Hematopoietic multipotent progenitor cell treated with erythropoietin and hydrocortisone succinate and interleukin-3 and kit ligand, for 15 days (in vitro differentiated cells): ENCODE results near the gene PNLDC1.
"Not testable (repeated sequence)": the region's sequence is repeated elsewhere in the genome, so short reads cannot be mapped to it uniquely, and the experiment has no call there.

Source experiments
- DNase-seq: peaks from one replicate; pipeline ENCODE4 v3.0.0-alpha.2; 2015; ENCODE audit warnings: low spot score

The PNLDC1 gene

GRCh38 chr6:159849851-159850250 is 49.8 kb downstream of the PNLDC1 start:
- not testable (repeated sequence) for DNase-seq

DNA sequence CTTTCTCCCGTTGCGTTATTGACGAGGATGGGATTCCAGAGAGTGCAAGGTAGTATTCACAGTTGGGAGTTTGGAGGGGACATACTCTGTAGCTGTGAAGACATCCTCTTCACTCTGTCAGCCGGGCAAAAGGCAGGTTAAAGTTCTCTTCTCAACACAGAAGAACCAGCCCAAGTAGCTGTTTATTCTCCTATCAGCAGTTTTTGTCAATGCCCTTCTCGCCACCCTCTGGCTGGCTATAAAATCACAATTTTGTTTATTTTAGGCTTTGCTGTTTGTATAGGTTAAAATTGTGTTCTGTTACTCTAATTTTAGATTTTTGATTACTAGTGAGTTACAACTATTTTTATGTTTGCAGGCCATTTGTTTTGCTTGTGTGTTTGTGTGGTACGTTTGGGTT is 52.8 kb downstream of the PNLDC1 start:
- DNase-seq: no peak

- DNase-seq: no peak
Measured at GRCh38 chr6:159853754-159854153, 53.7 kb downstream of the PNLDC1 start.

DNA sequence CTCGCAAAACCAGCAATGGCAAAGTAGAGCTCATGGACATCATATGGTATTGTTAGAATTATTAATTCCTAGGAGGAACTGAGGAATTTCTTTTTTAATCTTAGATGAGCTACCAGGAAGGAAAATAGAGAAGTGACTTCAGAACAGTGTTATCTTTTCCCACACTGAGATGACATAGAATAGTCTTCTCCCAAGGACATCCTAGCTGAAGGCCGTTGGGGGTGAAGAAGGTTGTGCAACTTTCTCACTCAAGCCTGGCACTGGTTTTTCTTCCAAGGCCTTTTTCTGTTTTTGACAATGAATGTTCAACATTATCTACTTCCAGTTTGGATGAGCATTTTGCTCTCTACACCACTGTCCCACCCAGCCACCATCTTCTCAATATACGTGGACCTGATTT is 54.9 kb downstream of the PNLDC1 start:
- DNase-seq: no peak

DNA sequence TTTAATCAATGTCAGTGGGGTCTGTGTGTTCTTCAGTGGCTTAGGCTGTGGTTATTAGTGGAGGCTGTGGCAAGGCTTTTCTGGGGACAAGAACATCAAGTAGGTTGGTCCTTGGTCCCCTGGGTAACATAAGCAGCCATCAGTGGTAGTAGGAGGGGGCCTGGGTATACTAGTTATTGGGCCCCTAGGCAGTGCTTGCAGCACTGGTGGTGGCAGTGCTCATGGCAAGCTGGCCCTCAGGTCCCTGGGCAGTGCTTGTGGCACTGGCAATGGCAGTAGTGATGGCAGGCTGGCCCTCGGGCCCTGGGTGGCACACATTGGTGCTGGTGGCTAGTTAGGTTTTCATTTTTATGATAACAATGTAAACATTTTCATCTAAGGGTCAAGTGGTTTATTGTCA is 58.2 kb downstream of the PNLDC1 start:
- no peak for DNase-seq

DNA sequence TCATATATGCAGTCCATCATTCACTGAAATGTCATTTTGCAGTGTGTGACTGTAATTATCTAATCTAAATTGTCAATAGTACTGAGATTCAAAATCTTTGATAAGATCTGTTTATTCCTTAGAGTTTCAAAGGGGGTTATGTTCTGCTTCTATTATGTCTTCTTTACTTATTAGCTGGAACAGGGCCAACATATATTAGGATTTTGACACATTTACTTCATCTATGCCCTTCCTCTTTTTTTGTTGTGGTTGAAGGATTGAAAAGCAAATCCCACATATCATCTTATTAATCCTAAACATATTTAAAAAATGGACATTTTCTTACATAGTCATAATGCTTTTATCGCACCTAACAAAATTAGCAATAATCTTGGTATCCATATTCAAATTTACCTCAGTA is 60.4 kb downstream of the PNLDC1 start:
- no peak for DNase-seq

DNA sequence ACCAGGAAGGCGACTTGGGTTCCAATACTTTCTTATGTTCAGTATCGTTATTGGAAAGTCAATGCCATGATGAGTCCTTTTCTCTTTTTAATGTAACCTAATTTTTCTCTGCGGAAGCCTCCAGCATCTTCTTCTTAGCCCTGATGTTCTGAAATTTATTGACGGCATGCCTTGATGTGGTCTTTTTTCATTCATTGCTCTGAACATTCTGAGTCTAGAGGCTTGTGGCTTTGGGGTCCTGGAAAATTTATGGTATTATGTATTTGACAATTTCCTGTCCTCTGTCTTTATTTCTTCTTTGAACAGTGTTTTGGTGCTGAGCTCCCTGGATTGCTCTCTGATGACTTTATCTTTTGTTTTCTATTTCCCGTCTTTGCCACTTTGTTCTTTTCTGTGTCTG is 62.0 kb downstream of the PNLDC1 start:
- no peak for DNase-seq

DNA sequence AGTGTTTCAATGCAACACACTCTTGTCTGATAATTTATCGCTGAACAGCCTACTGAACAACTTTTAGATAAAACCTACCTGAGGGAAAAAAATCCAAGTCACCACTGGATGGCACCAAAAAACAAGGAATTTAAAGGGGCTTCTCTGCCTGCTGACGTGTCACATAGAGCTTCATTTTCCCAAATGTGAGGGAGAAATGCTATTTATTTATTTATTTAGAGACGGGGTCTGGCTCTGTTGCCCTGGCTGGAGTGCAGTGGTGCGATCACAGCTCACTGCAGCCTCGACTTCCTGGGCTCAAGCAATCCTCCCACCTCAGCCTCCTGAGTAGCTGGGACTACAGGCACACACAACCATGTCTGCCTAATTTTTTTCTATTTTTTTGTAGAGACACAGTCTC is 63.3 kb downstream of the PNLDC1 start:
- DNase-seq: peak; percentile 47

- DNase-seq: no peak
Measured at GRCh38 chr6:159865226-159865920, 65.3 kb downstream of the PNLDC1 start.

DNA sequence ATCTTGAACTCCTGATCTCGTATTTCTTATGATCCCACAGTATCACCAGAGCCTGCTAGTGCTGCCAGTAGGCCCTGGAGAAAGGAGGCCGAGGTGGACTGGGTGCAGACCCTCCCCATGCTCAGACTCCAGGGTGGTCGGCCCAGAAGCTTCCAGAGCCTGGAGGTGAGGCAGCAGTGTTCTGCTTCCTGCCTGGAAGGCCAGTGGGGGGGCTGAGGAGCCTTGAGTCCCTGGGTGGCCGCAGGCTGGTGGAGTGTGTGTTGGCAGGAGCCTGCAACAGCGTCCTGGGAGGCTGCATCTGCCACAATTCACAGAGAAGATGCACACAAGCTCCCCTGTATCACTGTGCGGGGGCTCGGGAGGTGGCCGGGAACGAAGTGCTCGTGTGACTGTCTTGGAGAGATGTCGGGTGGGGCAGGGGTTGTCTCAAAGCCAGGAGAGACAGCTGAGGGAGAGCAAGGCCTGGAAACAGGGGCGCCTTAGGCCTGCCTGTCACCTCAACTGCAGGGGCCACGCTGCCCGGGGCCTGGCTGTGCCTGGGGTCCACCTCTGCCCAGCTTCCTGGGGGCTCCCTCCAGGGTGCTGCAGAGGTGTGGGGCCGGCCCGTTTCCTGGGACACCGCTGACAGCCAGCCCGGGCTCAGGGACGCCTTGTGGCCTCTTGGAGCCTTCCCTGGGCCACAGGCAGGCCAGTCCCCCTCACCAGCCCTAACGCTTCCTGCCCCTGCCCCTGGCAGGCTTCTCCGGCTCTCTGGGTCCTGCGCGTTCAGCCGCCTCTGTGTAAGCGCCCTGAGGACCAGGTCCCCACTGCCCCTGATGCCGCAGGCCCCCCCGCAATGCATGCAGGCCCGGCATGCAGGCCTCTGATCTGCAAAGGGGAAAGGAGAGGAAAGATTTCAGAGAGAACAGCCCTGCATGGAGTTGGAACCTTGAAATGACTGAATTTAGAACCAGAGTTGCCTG is 66.5 kb downstream of the PNLDC1 start:
- DNase-seq: no peak
